Hepatocyte (in vitro differentiated cells): Measurements from ENCODE around the gene PUS10. TPM values are rescaled to one million over a fixed set of nuclear protein-coding genes. Genes with fewer than 3 reads are reported as not detected.

Experiments
- DNase-seq: peaks from one replicate; pipeline ENCODE4 v3.0.0-alpha.2; 2016; ENCODE audit warnings: low spot score
- H2AFZ ChIP-seq: fragments of 200-600 bp; sonication (generic); 2 replicates; pipeline ENCODE4 v1.6.0; 2016; ENCODE audit warnings: antibody characterized with exemption, mild to moderate bottlenecking
- H3K27ac ChIP-seq: fragments of 200-600 bp; sonication (generic); 2 replicates; pipeline ENCODE4 v1.5.1; 2016; ENCODE audit warnings: mild to moderate bottlenecking
- H3K27me3 ChIP-seq: fragments of 200-600 bp; sonication (generic); 2 replicates; pipeline ENCODE4 v1.6.1; 2016
- H3K36me3 ChIP-seq: fragments of 200-600 bp; sonication (generic); replicated peaks from 2 replicates; pipeline ENCODE4 v1.5.1; 2016; ENCODE audit warnings: low read depth; ENCODE audit not compliant: insufficient read depth
- H3K4me1 ChIP-seq: fragments of 200-600 bp; sonication (generic); 2 replicates; pipeline ENCODE4 v1.5.1; 2016; ENCODE audit warnings: mild to moderate bottlenecking, moderate library complexity; ENCODE audit not compliant: insufficient read depth
- H3K4me2 ChIP-seq: fragments of 200-600 bp; sonication (generic); 2 replicates; pipeline ENCODE4 v1.6.0; 2016
- H3K4me3 ChIP-seq: fragments of 200-600 bp; sonication (generic); 2 replicates; pipeline ENCODE4 v1.5.1; 2016; ENCODE audit warnings: mild to moderate bottlenecking
- H3K79me2 ChIP-seq: fragments of 200-600 bp; sonication (generic); 2 replicates; pipeline ENCODE4 v1.6.0; 2017; ENCODE audit warnings: mild to moderate bottlenecking
- H3K9me2 ChIP-seq: fragments of 200-600 bp; sonication (generic); replicated peaks from 2 replicates; pipeline ENCODE4 v1.6.0; 2017; ENCODE audit warnings: mild to moderate bottlenecking; ENCODE audit not compliant: insufficient read depth
- H3K9me3 ChIP-seq: fragments of 200-600 bp; sonication (generic); 2 replicates; pipeline ENCODE4 v1.5.1; 2016; ENCODE audit warnings: low read depth, mild to moderate bottlenecking
- H4K20me1 ChIP-seq: fragments of 200-600 bp; sonication (generic); 2 replicates; pipeline ENCODE4 v1.6.0; 2016; ENCODE audit warnings: mild to moderate bottlenecking; ENCODE audit not compliant: insufficient read depth, poor library complexity, severe bottlenecking
- CTCF ChIP-seq: fragments of 200-600 bp; sonication (generic); IDR thresholded peaks from 2 replicates; pipeline ENCODE4 v1.5.1; 2016; ENCODE audit warnings: antibody characterized with exemption, mild to moderate bottlenecking; ENCODE audit not compliant: poor library complexity
- EZH2 ChIP-seq: fragments of 200-600 bp; sonication (generic); IDR thresholded peaks from 2 replicates; pipeline ENCODE4 v1.6.1; 2016; ENCODE audit warnings: antibody characterized with exemption, mild to moderate bottlenecking, borderline replicate concordance
- EZH2phosphoT487 ChIP-seq: fragments of 200-600 bp; sonication (generic); IDR thresholded peaks from one replicate; pipeline ENCODE4 v1.6.1; 2018; ENCODE audit warnings: antibody characterized with exemption, mild to moderate bottlenecking, low read depth, moderate library complexity; ENCODE audit not compliant: unreplicated experiment, severe bottlenecking
- WGBS: methylation state at CpG from one replicate; pipeline ENCODE4 v1.1.6; 2016; ENCODE audit warnings: low lambda C conversion rate; ENCODE audit errors: missing lambda C conversion rate; 5-methylcytosine and 5-hydroxymethylcytosine counted together
- polyA plus RNA-seq: library from polyadenylated mRNA; unstranded; fragments of >200 nt; fragmentation: Nextera tagmentation; extraction: Ambion mirVana; gene quantifications from 2 replicates; pipeline ENCODE4 v1.2.1, GENCODE V29; 2016
- total RNA-seq: library from RNA; depleted of rRNA; stranded (reverse); fragments of >200 nt; gene quantifications from 2 replicates; pipeline ENCODE4 v1.2.3, GENCODE V29; 2014

Gene PUS10
- total and polyA plus RNA-seq, 2 experiments from 2014 or later = 4.5 to 15.3 TPM

- no peak for TF ChIP-seq CTCF
- no peak for DNase-seq
- Histone ChIP-seq H3K9me2 (no peaks in the 10 kb centered on the region), H2AFZ (no peak overlapping the region), H3K27ac (no peak overlapping the region), H3K4me1 (no peaks in the 10 kb centered on the region), H3K27me3 (no peaks in the 10 kb centered on the region), H3K9me3 (no peaks in the 10 kb centered on the region), H4K20me1 (no peaks in the 10 kb centered on the region), H3K4me3 (no peak overlapping the region), H3K36me3 (no peaks in the 10 kb centered on the region), H3K4me2 (no peak overlapping the region), H3K79me2 (no peaks in the 10 kb centered on the region)
- 71% methylated on average over 5 of the region's 5 CpGs for WGBS
Observed at GRCh38 chr2:60976875-60977561, 41.0 kb downstream of the PUS10 start.

- 67% methylated on average over 3 of the region's 3 CpGs for WGBS
Observed at GRCh38 chr2:60976256-60976850, 41.7 kb downstream of the PUS10 start.

GRCh38 chr2:60974652-60975051 is 43.4 kb downstream of the PUS10 start:
- Histone ChIP-seq H3K79me2 (no peaks in the 10 kb centered on the region), H3K4me3 (no peak overlapping the region), H3K27me3 (no peaks in the 10 kb centered on the region), H3K27ac (no peak overlapping the region), H4K20me1 (no peaks in the 10 kb centered on the region), H3K36me3 (peaks cover 2% of the 10 kb centered on the region), H3K9me3 (no peaks in the 10 kb centered on the region), H3K4me2 (no peak overlapping the region), H2AFZ (no peak overlapping the region), H3K9me2 (no peaks in the 10 kb centered on the region), H3K4me1 (no peaks in the 10 kb centered on the region)
- TF ChIP-seq EZH2 (no peak), EZH2phosphoT487 (no peak), CTCF (no peak)
- 97% methylated on average over 16 of the region's 16 CpGs for WGBS
- no peak for DNase-seq

More at GRCh38 chr2:60976256-60976850, 41.7 kb downstream of the PUS10 start:
- Histone ChIP-seq H3K4me1 (no peaks in the 10 kb centered on the region), H3K4me3 (no peak overlapping the region), H3K36me3 (no peaks in the 10 kb centered on the region), H3K27ac (no peak overlapping the region), H4K20me1 (no peaks in the 10 kb centered on the region), H3K79me2 (no peaks in the 10 kb centered on the region), H3K9me3 (no peaks in the 10 kb centered on the region), H3K27me3 (no peaks in the 10 kb centered on the region), H2AFZ (no peak overlapping the region), H3K9me2 (no peaks in the 10 kb centered on the region), H3K4me2 (no peak overlapping the region)
- DNase-seq = no peak
- TF ChIP-seq CTCF (no peak), EZH2phosphoT487 (no peak), EZH2 (no peak)
